SK-N-SH treated with all-trans-retinoic acid at 6 μM for 48 hours (cell line): ENCODE data around the gene DSTYK.

ENCODE experiments used
- RARB ChIP-seq: fragments of 250-450 bp; sonication (Bioruptor Pico); IDR thresholded peaks from 2 replicates; pipeline ENCODE4 v1.8.0; 2021; ENCODE audit warnings: mild to moderate bottlenecking, moderate library complexity
- TF ChIP-seq, protein P1 (sequence below): fragments of 250-450 bp; sonication (Bioruptor Pico); IDR thresholded peaks from 2 replicates; pipeline ENCODE4 v1.8.0; 2020; ENCODE audit warnings: mild to moderate bottlenecking, moderate library complexity, borderline replicate concordance
- TF ChIP-seq, protein P2 (sequence below): fragments of 250-450 bp; sonication (Bioruptor Pico); IDR thresholded peaks from 2 replicates; pipeline ENCODE4 v1.8.0; 2021; ENCODE audit warnings: low read depth, mild to moderate bottlenecking, moderate library complexity, borderline replicate concordance

DNA sequence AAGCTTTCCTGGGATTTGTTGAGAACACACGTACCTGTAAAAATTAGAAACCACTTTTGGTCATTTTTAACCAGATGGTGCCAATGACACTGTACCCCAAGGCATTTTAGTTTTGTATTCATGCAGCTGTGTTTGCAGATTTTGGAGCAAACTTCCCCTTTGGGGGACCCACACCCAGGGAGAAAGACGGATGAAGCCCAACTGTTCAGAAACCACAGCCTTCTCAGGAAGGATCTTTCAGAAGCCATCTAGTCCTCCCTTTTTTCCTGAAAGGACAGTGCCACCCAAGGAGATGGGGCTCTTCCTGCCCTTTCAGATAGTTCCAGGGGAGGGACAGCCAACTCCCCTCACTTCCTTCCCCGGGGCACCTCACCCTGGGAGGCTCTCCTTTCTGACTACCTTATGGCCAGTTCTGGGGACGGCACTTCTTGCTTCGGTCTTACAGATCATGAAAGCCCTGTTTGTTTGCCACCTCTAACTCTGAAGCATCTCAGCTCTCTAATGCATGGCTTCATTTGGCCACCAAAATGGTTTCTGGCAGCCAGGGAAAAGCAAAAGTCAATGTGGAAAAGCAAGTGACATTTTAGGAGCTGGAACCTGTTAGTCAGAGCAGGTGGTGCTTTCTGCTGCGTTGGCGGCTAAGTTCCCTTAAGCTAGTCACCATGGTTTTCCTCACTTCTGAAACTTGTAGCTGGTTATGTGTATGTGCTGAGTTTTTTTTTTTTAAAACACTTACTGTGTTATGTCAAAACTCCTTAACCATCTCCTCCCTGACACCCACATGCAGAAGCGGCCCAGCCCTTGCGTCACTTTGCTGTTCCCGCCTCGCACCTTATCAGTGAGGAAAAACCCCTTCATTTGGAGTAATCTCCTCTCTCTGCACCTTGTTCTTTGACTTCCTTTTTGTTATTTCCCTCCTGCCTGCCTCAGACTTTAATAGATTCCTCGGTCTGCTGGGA is 26.3 kb upstream of the DSTYK start:
- TF ChIP-seq, protein P1, sequence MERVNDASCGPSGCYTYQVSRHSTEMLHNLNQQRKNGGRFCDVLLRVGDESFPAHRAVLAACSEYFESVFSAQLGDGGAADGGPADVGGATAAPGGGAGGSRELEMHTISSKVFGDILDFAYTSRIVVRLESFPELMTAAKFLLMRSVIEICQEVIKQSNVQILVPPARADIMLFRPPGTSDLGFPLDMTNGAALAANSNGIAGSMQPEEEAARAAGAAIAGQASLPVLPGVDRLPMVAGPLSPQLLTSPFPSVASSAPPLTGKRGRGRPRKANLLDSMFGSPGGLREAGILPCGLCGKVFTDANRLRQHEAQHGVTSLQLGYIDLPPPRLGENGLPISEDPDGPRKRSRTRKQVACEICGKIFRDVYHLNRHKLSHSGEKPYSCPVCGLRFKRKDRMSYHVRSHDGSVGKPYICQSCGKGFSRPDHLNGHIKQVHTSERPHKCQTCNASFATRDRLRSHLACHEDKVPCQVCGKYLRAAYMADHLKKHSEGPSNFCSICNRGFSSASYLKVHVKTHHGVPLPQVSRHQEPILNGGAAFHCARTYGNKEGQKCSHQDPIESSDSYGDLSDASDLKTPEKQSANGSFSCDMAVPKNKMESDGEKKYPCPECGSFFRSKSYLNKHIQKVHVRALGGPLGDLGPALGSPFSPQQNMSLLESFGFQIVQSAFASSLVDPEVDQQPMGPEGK (CRISPR knock-in tag): no peak
- TF ChIP-seq RARB: no peak
- TF ChIP-seq, protein P2, sequence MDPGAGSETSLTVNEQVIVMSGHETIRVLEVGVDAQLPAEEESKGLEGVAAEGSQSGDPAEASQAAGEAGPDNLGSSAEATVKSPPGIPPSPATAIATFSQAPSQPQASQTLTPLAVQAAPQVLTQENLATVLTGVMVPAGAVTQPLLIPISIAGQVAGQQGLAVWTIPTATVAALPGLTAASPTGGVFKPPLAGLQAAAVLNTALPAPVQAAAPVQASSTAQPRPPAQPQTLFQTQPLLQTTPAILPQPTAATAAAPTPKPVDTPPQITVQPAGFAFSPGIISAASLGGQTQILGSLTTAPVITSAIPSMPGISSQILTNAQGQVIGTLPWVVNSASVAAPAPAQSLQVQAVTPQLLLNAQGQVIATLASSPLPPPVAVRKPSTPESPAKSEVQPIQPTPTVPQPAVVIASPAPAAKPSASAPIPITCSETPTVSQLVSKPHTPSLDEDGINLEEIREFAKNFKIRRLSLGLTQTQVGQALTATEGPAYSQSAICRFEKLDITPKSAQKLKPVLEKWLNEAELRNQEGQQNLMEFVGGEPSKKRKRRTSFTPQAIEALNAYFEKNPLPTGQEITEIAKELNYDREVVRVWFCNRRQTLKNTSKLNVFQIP (CRISPR knock-in tag): no peak
